Measurements from ENCODE around the gene PSMD3. TPM values are rescaled to one million over a fixed set of nuclear protein-coding genes. Genes with fewer than 3 reads are reported as not detected.

Gene PSMD3
- total and polyA plus RNA-seq, 7 donors = 137 to 392 (median 221) TPM

- intact Hi-C loops (cut with DNase I) = no loop called here
- Histone ChIP-seq H3K36me3 (ENCODE audit: insufficient read depth in 1 of 2, low read depth in 1 of 2) (peaks cover 0 to 33% of the 10 kb centered on the region in 2 donors), H3K4me1 (peaks cover 15% of the 10 kb centered on the region), H3K9me3 (no peaks in the 10 kb centered on the region), H3K4me3 (no peak overlapping the region), H3K27ac (no peak overlapping the region), H3K27me3 (ENCODE audit: insufficient read depth in 3 of 3, low read length in 2 of 3) (no peaks in the 10 kb centered on the region)
- ATAC-seq (no peak), DNase-seq (no peak)
- TF ChIP-seq, protein P1, sequence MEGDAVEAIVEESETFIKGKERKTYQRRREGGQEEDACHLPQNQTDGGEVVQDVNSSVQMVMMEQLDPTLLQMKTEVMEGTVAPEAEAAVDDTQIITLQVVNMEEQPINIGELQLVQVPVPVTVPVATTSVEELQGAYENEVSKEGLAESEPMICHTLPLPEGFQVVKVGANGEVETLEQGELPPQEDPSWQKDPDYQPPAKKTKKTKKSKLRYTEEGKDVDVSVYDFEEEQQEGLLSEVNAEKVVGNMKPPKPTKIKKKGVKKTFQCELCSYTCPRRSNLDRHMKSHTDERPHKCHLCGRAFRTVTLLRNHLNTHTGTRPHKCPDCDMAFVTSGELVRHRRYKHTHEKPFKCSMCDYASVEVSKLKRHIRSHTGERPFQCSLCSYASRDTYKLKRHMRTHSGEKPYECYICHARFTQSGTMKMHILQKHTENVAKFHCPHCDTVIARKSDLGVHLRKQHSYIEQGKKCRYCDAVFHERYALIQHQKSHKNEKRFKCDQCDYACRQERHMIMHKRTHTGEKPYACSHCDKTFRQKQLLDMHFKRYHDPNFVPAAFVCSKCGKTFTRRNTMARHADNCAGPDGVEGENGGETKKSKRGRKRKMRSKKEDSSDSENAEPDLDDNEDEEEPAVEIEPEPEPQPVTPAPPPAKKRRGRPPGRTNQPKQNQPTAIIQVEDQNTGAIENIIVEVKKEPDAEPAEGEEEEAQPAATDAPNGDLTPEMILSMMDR (IDR thresholded peaks at IDR 0.05) = no peak
- 91 to 98% (median 93%) methylated on average over 2 of the region's 2 CpGs for whole genome bisulfite sequencing, 3 donors
Measured at GRCh38 chr17:40041196-40041595, 60.6 kb downstream of the PSMD3 start.

Other genes starting within 250 kb of the PSMD3 start
- not detected for gene GRB7, start 242.9 kb upstream of the PSMD3 start, total RNA-seq
- under 1 TPM in 2 of 3 donors, not detected in 1; 0.06 to 0.69 TPM for gene GRB7, start 242.9 kb upstream of the PSMD3 start, polyA plus RNA-seq
- under 1 TPM; 0.12 to 0.82 (median 0.57) TPM for gene IKZF3, start 116.5 kb upstream of the PSMD3 start, total RNA-seq
- gene IKZF3, start 116.5 kb upstream of the PSMD3 start, polyA plus RNA-seq = under 1 TPM; 0.01 to 0.14 (median 0.03) TPM
- not detected for gene ZPBP2, start 112.6 kb upstream of the PSMD3 start, total RNA-seq
- gene ZPBP2, start 112.6 kb upstream of the PSMD3 start, polyA plus RNA-seq = not detected
- gene GSDMB, start 62.2 kb upstream of the PSMD3 start, total RNA-seq = 1 to 10 TPM in 1 of 4 donors, under 1 TPM in 3; 0.54 to 3.6 (median 0.93) TPM
- 1 to 10 TPM in 1 of 3 donors, under 1 TPM in 2; 0.77 to 1.1 (median 1.00) TPM for gene GSDMB, start 62.2 kb upstream of the PSMD3 start, polyA plus RNA-seq
- gene ORMDL3, start 53.2 kb upstream of the PSMD3 start, total RNA-seq = 10 to 100 TPM; 16.9 to 25.1 (median 22.0) TPM
- 10 to 100 TPM; 18.7 to 66.9 (median 23.6) TPM for gene ORMDL3, start 53.2 kb upstream of the PSMD3 start, polyA plus RNA-seq
- not detected for gene LRRC3C, start 53.1 kb upstream of the PSMD3 start, total RNA-seq
- under 1 TPM in 1 of 3 donors, not detected in 2; 0.04 TPM for gene LRRC3C, start 53.1 kb upstream of the PSMD3 start, polyA plus RNA-seq
- under 1 TPM in 2 of 4 donors, not detected in 2; 0.24 to 0.32 TPM for gene GSDMA, start 17.8 kb upstream of the PSMD3 start, total RNA-seq
- gene GSDMA, start 17.8 kb upstream of the PSMD3 start, polyA plus RNA-seq = under 1 TPM in 2 of 3 donors, not detected in 1; 0.03 to 0.06 TPM
- 10 to 100 TPM in 2 of 4 donors, under 1 TPM in 2; 0.30 to 39.8 (median 19.4) TPM for gene CSF3, start 34.6 kb downstream of the PSMD3 start, total RNA-seq
- gene CSF3, start 34.6 kb downstream of the PSMD3 start, polyA plus RNA-seq = 10 to 100 TPM in 1 of 3 donors, 1 to 10 TPM in 2; 3.4 to 46.2 (median 3.9) TPM
- 100 to 1,000 TPM in 2 of 4 donors, 10 to 100 TPM in 2; 56.3 to 120 (median 87.9) TPM for gene MED24, start 73.6 kb downstream of the PSMD3 start, total RNA-seq
- 100 to 1,000 TPM in 1 of 3 donors, 10 to 100 TPM in 2; 51.1 to 115 (median 55.9) TPM for gene MED24, start 73.6 kb downstream of the PSMD3 start, polyA plus RNA-seq
- 10 to 100 TPM; 39.5 to 55.1 (median 42.9) TPM for gene THRA, start 82.2 kb downstream of the PSMD3 start, total RNA-seq
- gene THRA, start 82.2 kb downstream of the PSMD3 start, polyA plus RNA-seq = 10 to 100 TPM in 2 of 3 donors, 1 to 10 TPM in 1; 9.5 to 60.0 (median 29.0) TPM
- gene NR1D1, start 119.8 kb downstream of the PSMD3 start, total RNA-seq = 10 to 100 TPM; 29.4 to 88.7 (median 51.0) TPM
- gene NR1D1, start 119.8 kb downstream of the PSMD3 start, polyA plus RNA-seq = 10 to 100 TPM; 21.4 to 41.6 (median 24.4) TPM
- 10 to 100 TPM; 63.3 to 75.6 (median 69.0) TPM for gene MSL1, start 141.2 kb downstream of the PSMD3 start, total RNA-seq
- 10 to 100 TPM; 48.6 to 84.7 (median 56.4) TPM for gene MSL1, start 141.2 kb downstream of the PSMD3 start, polyA plus RNA-seq
- 10 to 100 TPM; 43.9 to 76.7 (median 57.1) TPM for gene CASC3, start 159.7 kb downstream of the PSMD3 start, total RNA-seq
- 10 to 100 TPM; 34.5 to 53.6 (median 38.6) TPM for gene CASC3, start 159.7 kb downstream of the PSMD3 start, polyA plus RNA-seq
- 1 to 10 TPM; 2.8 to 5.7 (median 3.9) TPM for gene RAPGEFL1, start 196.7 kb downstream of the PSMD3 start, total RNA-seq
- gene RAPGEFL1, start 196.7 kb downstream of the PSMD3 start, polyA plus RNA-seq = 1 to 10 TPM; 1.7 to 4.2 (median 3.5) TPM
- gene WIPF2, start 238.5 kb downstream of the PSMD3 start, total RNA-seq = 1 to 10 TPM; 6.8 to 9.6 (median 8.4) TPM
- gene WIPF2, start 238.5 kb downstream of the PSMD3 start, polyA plus RNA-seq = 10 to 100 TPM in 1 of 3 donors, 1 to 10 TPM in 2; 4.0 to 10.5 (median 4.8) TPM